Measurements from ENCODE around the gene FBXO28.

DNA sequence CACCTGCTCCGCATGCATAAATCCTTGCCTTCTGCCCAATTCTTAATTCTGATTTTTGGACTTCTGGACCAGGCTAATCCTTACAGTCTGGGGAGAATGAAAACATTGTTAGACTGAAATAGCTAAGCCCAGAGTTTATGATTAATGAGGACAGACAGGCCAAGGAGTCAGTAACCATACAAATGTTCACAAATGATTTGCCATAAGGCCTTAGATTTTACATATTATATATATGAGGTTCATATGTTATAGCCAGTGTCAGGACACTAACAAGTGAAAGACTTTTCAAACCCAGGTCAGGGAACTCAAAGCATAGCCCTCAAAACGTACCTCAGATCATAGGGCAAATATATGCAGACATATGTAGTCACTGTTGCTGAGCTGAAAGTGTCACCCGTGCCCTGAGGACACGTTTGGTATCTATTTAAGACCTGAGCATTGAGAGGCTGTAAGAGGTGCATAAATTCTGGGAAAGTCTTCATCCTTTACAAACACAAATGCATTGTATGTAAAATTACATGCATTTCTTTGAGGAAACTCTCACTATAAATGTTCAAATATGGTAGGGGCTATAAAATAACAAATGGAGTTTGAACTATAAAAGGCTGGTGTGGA lies 45.3 kb upstream of the FBXO28 start:
- no peak for TF ChIP-seq EZH2 (IDR thresholded peaks at IDR 0.05; ENCODE audit: borderline replicate concordance, low read depth, low read length, poor library complexity, severe bottlenecking)
- no peak for TF ChIP-seq CTCF (conservative IDR thresholded peaks at IDR 0.05; ENCODE audit: low read depth, low read length)
